NCI-H1694 (cell line): ENCODE data around the gene PTBP1.

Experiments used
- DNase-seq: peaks from one replicate; lab custom pipeline; 2025; lab: John Stamatoyannopoulos, UW

The PTBP1 gene

DNA sequence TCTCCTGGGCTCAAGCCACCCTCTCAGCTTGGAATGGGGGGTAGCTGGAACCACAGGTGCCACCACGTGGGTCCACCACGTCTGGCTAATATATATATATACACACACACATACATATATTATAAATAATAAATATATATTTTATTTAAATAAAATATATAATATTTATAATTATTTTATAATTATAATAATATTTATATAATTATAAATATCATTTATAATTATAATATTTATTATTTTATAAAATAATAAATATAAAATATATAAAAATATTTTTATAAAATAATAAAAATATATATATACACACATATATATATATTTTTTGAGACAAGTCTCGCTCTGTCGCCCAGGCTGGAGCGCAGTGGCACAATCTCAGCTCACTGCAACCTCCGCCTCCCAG lies 57.3 kb downstream of the PTBP1 start:
- no peak for DNase-seq

DNA sequence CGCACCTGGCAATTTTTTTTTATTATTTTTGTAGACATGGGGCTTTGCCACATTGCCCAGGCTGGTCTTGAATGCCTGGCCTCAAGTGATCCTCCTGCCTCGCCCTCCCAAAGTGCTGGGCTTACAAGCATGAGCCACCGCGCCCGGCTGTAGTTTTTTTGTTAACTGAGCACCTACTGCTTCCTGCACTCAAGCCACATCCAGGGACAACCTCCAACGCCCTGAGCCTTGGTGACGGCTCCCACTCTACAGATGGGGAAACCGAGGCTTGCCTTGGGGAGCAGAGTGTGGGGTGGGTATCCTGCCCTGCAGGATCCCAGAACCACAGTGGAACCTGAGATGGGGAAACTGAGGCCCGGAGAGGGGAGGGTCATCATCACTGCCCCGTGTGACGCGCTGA lies 57.9 kb downstream of the PTBP1 start:
- DNase-seq = no peak

DNA sequence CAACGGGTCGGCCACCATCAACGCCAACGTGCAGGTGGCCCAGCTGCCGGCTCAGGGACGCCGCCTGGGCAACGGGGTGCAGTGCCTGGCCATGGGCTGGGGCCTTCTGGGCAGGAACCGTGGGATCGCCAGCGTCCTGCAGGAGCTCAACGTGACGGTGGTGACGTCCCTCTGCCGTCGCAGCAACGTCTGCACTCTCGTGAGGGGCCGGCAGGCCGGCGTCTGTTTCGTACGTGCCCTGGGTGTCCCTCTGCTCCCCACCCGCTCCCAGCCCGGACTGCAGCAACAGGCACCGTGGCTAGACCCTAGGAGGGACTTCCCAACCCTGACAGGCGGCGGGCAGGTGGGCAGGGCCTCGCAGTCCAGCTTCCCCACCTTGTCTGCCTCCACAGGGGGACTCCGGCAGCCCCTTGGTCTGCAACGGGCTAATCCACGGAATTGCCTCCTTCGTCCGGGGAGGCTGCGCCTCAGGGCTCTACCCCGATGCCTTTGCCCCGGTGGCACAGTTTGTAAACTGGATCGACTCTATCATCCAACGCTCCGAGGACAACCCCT lies 58.4 kb downstream of the PTBP1 start:
- no peak for DNase-seq

GRCh38 chr19:858284-858683 lies 61.0 kb downstream of the PTBP1 start:
- no peak for DNase-seq

DNA sequence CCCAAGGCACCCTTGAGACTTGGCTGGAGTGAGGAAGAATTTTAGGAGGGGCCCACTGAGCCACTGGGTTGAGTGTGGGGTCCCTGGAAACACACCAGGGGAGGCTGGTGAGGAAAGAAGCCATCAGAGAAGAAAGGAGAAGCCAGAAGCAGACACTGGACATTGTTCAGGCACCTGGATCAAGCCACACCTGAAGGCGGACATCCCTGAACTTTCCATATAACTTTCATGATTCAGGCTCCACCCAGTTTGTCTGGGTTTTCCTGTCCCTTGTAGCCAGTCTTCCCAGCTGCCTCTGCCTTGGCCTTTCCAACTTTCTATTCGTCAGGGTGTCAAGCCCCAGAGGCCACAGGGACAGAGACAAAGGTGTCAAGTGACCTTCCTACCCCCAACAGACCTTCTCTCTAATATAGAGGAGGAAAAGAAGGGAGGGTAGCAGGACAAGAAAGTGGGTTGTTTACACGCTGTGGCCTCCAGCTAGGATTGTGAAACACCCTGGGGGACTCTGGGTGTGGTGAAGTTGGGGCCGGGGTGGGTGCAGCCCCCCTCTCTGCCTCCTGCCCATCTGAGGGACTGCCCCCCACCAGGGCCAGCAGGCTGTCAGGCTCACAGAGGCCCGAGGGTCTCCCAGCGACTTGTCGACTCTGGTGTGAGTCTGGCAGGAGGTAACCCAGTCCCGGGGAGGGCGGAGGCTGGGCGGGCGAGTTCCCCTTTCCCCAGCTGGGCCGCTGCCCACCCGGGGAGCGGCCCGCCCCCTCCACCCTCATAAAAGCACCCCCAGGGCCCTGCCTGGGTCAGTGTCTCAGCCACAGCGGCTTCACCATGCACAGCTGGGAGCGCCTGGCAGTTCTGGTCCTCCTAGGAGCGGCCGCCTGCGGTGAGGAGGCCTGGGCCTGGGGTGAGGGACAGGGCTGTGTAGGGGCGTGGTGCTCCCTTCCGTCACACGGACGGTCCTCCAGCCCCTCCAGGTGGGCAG lies 61.9 kb downstream of the PTBP1 start, which contains the start of gene CFD:
TSS of gene CFD (plus strand) at position 797 of the 976 bp plus-strand sequence. CDS start at position 823, 26 bp downstream.
- DNase-seq = no peak

DNA sequence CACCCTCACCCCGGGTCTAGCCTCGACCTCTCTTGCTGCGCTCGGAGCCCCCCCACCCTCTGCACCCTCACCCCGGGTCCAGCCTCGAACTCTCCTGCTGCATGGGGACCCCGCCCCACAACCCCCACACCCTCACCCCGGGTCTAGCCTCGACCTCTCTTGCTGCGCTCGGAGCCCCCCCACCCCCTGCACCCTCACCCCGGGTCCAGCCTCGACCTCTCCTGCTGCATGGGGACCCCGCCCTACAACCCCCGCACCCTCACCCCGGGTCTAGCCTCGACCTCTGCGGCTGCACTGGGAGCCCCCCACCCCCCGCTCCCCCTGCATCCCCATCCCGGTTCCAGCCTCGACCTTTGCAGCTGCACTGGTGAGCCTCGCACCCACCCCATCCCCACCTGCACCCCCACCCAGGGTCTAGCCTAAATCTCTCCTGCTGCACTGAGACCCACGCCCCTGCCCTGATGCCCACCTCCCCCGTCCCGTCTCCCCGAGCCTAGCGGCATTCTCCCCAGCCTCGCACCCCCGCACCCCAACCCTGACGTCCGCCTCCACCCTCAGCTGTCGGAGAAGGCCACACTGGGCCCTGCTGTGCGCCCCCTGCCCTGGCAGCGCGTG lies 64.0 kb downstream of the PTBP1 start:
- DNase-seq = no peak
